PC-3 (cell line): ENCODE results near the gene APOBEC2. TPM values are rescaled to one million over a fixed set of nuclear protein-coding genes. Genes with fewer than 3 reads are reported as not detected.

Experiments used
- ATAC-seq: fragments of 200-7000 bp; cut with Tn5 transposase; 2 replicates; pipeline ENCODE4 v1.9.1; 2020; ENCODE audit warnings: mild to moderate bottlenecking, moderate library complexity
- BruUV-seq: library from RNA; stranded (reverse); fragments of 400-500 nt; replicated peaks from 2 replicates; lab custom pipeline; 2021; lab: Mats Ljungman, UMichigan
- CTCF ChIA-PET: fragments of 300-600 bp; sonication (Branson Sonifier 250); formaldehyde crosslinking; loops from one replicate; lab custom pipeline; 2022; ENCODE audit warnings: antibody characterized with exemption; lab: Charles Lee
- POLR2A ChIA-PET: fragments of 300-600 bp; sonication (Branson Sonifier 250); formaldehyde crosslinking; loops from one replicate; lab custom pipeline; 2022; ENCODE audit warnings: antibody characterized with exemption; ENCODE audit not compliant: unreplicated experiment; lab: Charles Lee
- DNase-seq: peaks from one replicate; pipeline ENCODE4 v3.0.0-alpha.2; 2015
- H2AFZ ChIP-seq: fragments of 300-600 bp; sonication (generic); 2 replicates; pipeline ENCODE4 v1.6.0; 2016; ENCODE audit warnings: antibody characterized with exemption, low read length
- H3F3A ChIP-seq: fragments of 300-600 bp; sonication (generic); one replicate; pipeline ENCODE4 v1.6.0; 2017; ENCODE audit warnings: antibody characterized with exemption, low read length, control low read depth, mild to moderate bottlenecking; ENCODE audit not compliant: unreplicated experiment
- H3K27ac ChIP-seq: fragments of 300-600 bp; sonication (generic); 2 replicates; pipeline ENCODE4 v1.5.1; 2016; ENCODE audit warnings: mild to moderate bottlenecking, low read length
- H3K27me3 ChIP-seq: fragments of 300-600 bp; sonication (generic); 2 replicates; pipeline ENCODE4 v1.6.1; 2016; ENCODE audit warnings: low read length, mixed read lengths
- H3K36me3 ChIP-seq: fragments of 300-600 bp; sonication (generic); 2 replicates; pipeline ENCODE4 v1.6.1; 2016; ENCODE audit warnings: low read depth, mixed run types, low read length, mixed read lengths
- H3K4me1 ChIP-seq: fragments of 300-600 bp; sonication (generic); 2 replicates; pipeline ENCODE4 v1.5.1; 2016; ENCODE audit warnings: low read length; ENCODE audit not compliant: insufficient read depth
- H3K4me2 ChIP-seq: fragments of 300-600 bp; sonication (generic); 2 replicates; pipeline ENCODE4 v1.6.0; 2016; ENCODE audit warnings: low read length
- H3K4me3 ChIP-seq: fragments of 300-600 bp; sonication (generic); 2 replicates; pipeline ENCODE4 v1.5.1; 2016; ENCODE audit warnings: mild to moderate bottlenecking, low read length, mixed read lengths
- H3K79me2 ChIP-seq: fragments of 300-600 bp; sonication (generic); 2 replicates; pipeline ENCODE4 v1.6.1; 2017; ENCODE audit warnings: low read length, mixed read lengths
- H3K9ac ChIP-seq: fragments of 300-600 bp; sonication (generic); 2 replicates; pipeline ENCODE4 v1.6.0; 2016; ENCODE audit warnings: mild to moderate bottlenecking, low read length
- H3K9me2 ChIP-seq: fragments of 300-600 bp; sonication (generic); replicated peaks from 2 replicates; pipeline ENCODE4 v1.6.1; 2016; ENCODE audit warnings: mixed run types, low read length, mixed read lengths
- H3K9me3 ChIP-seq: fragments of 300-600 bp; sonication (generic); 2 replicates; pipeline ENCODE4 v1.6.1; 2016; ENCODE audit warnings: low read length, mixed read lengths
- H4K20me1 ChIP-seq: fragments of 300-600 bp; sonication (generic); 2 replicates; pipeline ENCODE4 v1.6.1; 2016; ENCODE audit warnings: low read length, mixed read lengths
- CTCF ChIP-seq: fragments of 300-600 bp; sonication (generic); conservative IDR thresholded peaks from 2 replicates; pipeline ENCODE4 v1.5.1; 2017; ENCODE audit warnings: antibody characterized with exemption, low read depth, mild to moderate bottlenecking, low read length
- EZH2 ChIP-seq: fragments of 300-600 bp; sonication (generic); IDR thresholded peaks from one replicate; pipeline ENCODE4 v1.6.1; 2017; ENCODE audit warnings: antibody characterized with exemption, mild to moderate bottlenecking, low read length; ENCODE audit not compliant: unreplicated experiment
- EZH2phosphoT487 ChIP-seq: fragments of 300-600 bp; sonication (generic); IDR thresholded peaks from 2 replicates; pipeline ENCODE4 v1.6.1; 2018; ENCODE audit warnings: mild to moderate bottlenecking, antibody characterized with exemption, low read length, borderline replicate concordance
- intact Hi-C: fragments of 100-400 bp; cut with micrococcal nuclease; formaldehyde crosslinking; loops from 2 replicates; pipeline ENCODE4 v1.9.0; 2023
- total RNA-seq: library from RNA; depleted of rRNA; stranded (reverse); fragments of >200 nt; gene quantifications from 2 replicates; pipeline ENCODE4 v1.2.3, GENCODE V29; 2014

APOBEC2 gene
- total RNA-seq, 1 experiment from 2014 or later = not detected

GRCh38 chr6:41058783-41059181 lies 5.8 kb downstream of the APOBEC2 start:
- DNase-seq (no peak), ATAC-seq (no peak)
- TF ChIP-seq CTCF (no peak), EZH2phosphoT487 (no peak), EZH2 (no peak)
- Histone ChIP-seq H3K36me3 (no peaks in the 10 kb centered on the region), H3K27ac (no peak overlapping the region), H3K9me3 (no peaks in the 10 kb centered on the region), H3K4me3 (no peak overlapping the region), H3K9ac (no peak overlapping the region), H4K20me1 (no peaks in the 10 kb centered on the region), H3K4me1 (no peaks in the 10 kb centered on the region), H2AFZ (no peak overlapping the region), H3K27me3 (no peaks in the 10 kb centered on the region), H3K4me2 (no peak overlapping the region), H3F3A (no peaks in the 10 kb centered on the region), H3K79me2 (no peaks in the 10 kb centered on the region), H3K9me2 (no peaks in the 10 kb centered on the region)
- BruUV-seq = no TSS peak
- intact Hi-C loops = no loop called here
- ChIA-PET POLR2A (no interaction called here), CTCF (interaction anchor here (0.6 kb wide), 1 partner anchor 123 kb away, joined by 4 read pairs; no protein-coding TSS in a partner anchor)

- DNase-seq (peak; percentile 27), ATAC-seq (no peak)
- Histone ChIP-seq H3K9me3 (no peaks in the 10 kb centered on the region), H2AFZ (no peak overlapping the region), H3K4me1 (no peaks in the 10 kb centered on the region), H4K20me1 (no peaks in the 10 kb centered on the region), H3K36me3 (no peaks in the 10 kb centered on the region), H3K79me2 (no peaks in the 10 kb centered on the region), H3K27me3 (no peaks in the 10 kb centered on the region), H3K27ac (no peak overlapping the region), H3F3A (no peaks in the 10 kb centered on the region), H3K9me2 (no peaks in the 10 kb centered on the region), H3K4me2 (no peak overlapping the region), H3K4me3 (no peak overlapping the region), H3K9ac (no peak overlapping the region)
- BruUV-seq = no TSS peak
- TF ChIP-seq EZH2phosphoT487 (no peak), CTCF (no peak)
- ChIA-PET CTCF (no interaction called here), POLR2A (no interaction called here)
- intact Hi-C loops = no loop called here
These were observed 6.6 kb downstream of the APOBEC2 start for GRCh38 chr6:41059556-41059955.

GRCh38 chr6:41061196-41061726 lies 8.3 kb downstream of the APOBEC2 start:
- no peak for TF ChIP-seq CTCF
- TF ChIP-seq EZH2phosphoT487 = no peak
- TF ChIP-seq EZH2 = no peak
- Histone ChIP-seq H3K79me2 (no peaks in the 10 kb centered on the region), H3K27ac (no peak overlapping the region), H3K36me3 (peaks cover 1% of the 10 kb centered on the region; the same call in 1 of the 2 replicates), H3K9ac (no peak overlapping the region), H3K4me3 (no peak overlapping the region), H3K4me2 (no peak overlapping the region), H3K9me2 (no peaks in the 10 kb centered on the region), H4K20me1 (no peaks in the 10 kb centered on the region), H2AFZ (no peak overlapping the region), H3K9me3 (no peaks in the 10 kb centered on the region), H3K4me1 (no peaks in the 10 kb centered on the region), H3K27me3 (no peaks in the 10 kb centered on the region), H3F3A (no peaks in the 10 kb centered on the region)
- CTCF ChIA-PET = no interaction called here
- BruUV-seq = no TSS peak
- ATAC-seq (no peak), DNase-seq (no peak)
- intact Hi-C loops = no loop called here
- POLR2A ChIA-PET = interaction anchor here (0.8 kb wide), 1 partner anchor 972 kb away, joined by 3 read pairs; no protein-coding TSS in a partner anchor
